Lower leg skin (tissue), 3 donors: ENCODE measurements around the gene RWDD1.

Source experiments
- CTCF ChIP-seq, 3 donors: fragments of 450-650 bp; IDR thresholded peaks; one replicate each; pipeline ENCODE4 v1.5.1; 2016; ENCODE audit warnings: antibody characterized with exemption in 3 of 3, mild to moderate bottlenecking in 3 of 3, moderate library complexity in 2 of 3
- POLR2A ChIP-seq, 2 donors: fragments of 450-650 bp; IDR thresholded peaks; one replicate each; pipeline ENCODE4 v1.6.1; 2016 to 2017; ENCODE audit warnings: antibody characterized with exemption in 2 of 2, mild to moderate bottlenecking in 1 of 2, moderate library complexity in 1 of 2

- no peak for TF ChIP-seq CTCF (IDR thresholded peaks at IDR 0.05)
- no peak for TF ChIP-seq POLR2A (IDR thresholded peaks at IDR 0.05)
These were observed 338 bp downstream of the RWDD1 start for GRCh38 chr6:116571683-116572000.
